Activated T-cell treated with anti-CD3 and anti-CD28 coated beads for 24 hours (primary cell): ENCODE measurements around the gene FLOT2.
"Not testable (repeated sequence)": the region's sequence is repeated elsewhere in the genome, so short reads cannot be mapped to it uniquely, and the experiment has no call there.

ENCODE experiments used
- DNase-seq: peaks from one replicate; pipeline ENCODE4 v3.0.0-alpha.2; 2020; ENCODE audit warnings: low read depth

Gene FLOT2

GRCh38 chr17:28895794-28896447 lies 1.6 kb downstream of the FLOT2 start:
- DNase-seq: no peak

DNA sequence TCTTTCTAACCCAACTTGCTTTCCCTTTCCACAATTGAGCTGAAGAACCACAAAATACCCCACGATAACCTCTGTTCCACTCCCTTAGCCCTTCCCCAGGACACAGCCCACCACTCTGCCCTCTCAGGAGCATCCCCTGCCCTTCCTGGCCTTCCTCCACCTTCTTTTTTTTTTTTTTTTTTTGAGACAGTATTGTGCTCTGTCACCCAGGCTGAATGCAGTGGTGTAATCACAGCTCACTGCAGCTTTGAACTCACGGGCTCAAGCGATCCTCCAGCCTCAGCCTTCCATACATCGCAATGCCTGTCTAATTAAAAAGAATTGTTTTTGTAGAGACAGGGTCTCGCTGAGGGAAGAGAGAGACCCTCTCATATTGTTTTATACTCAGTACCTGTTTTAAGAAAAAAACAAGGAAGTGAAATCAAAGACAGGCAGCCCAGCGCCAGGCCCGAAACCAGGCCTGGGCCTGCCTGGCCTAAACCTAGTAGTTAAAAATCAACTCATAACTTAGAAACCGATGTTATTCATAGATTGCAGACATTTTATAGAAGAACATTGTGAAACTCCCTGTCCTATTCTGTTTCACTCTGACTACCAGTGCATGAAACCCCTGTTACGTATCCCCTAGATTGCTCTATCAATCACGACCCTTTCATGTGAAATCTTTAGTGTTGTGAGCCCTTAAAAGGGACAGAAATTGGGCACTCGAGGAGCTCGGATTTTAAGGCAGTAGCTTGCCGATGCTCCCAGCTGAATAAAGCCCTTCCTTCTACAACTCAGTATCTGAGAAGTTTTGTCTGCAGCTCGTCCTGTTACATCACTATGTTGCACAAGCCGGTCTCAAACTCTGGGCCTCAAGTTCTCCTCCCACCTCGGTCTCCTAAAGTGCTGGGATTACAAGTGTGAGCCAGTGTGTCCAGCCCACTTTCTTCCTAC lies 4.0 kb downstream of the FLOT2 start:
- DNase-seq: not testable (repeated sequence)

- DNase-seq: no peak
Measured at GRCh38 chr17:28892024-28892423, 5.5 kb downstream of the FLOT2 start.

DNA sequence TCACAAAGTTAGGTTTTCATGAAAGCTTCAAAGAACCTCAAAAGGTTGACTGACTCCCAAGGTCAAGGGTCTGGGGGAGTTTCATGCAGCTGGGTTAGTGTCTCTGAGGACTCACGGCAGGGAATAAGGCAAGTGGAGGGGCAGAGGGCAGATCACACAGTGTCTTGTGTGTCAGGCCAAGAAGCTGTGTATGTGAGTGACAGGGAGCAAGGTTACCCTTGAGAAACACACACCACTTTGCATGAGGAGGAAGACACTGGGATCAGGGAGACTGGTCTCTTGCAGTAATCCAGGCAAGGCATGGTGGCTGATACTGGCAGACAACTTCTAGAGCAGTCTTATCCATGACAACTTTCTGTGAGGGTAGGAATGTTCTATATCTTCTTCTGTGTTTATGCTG lies 6.3 kb downstream of the FLOT2 start:
- no peak for DNase-seq

DNA sequence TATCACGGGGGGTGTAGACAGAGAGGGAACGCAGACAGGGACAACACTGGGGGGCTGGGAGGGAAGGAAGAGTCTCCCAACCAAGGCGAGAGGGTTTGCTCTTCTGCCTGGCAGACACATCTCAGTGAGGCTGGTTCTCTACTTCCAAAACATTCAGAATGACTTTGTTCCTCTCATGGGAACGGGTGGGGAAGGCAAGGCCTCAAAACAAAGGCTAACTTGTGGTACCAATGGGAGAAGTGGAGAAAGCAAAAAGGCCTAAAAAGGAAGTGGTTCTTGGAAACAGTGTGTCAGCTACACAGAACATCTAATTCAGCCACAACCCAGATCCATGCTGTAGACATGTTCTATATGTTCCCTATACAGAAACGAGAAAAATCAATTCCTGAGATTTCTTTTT lies 7.5 kb downstream of the FLOT2 start:
- no peak for DNase-seq

GRCh38 chr17:28888832-28889231 lies 8.7 kb downstream of the FLOT2 start:
- DNase-seq: no peak

- DNase-seq: no peak
Measured at GRCh38 chr17:28887871-28888471, 9.6 kb downstream of the FLOT2 start.

DNA sequence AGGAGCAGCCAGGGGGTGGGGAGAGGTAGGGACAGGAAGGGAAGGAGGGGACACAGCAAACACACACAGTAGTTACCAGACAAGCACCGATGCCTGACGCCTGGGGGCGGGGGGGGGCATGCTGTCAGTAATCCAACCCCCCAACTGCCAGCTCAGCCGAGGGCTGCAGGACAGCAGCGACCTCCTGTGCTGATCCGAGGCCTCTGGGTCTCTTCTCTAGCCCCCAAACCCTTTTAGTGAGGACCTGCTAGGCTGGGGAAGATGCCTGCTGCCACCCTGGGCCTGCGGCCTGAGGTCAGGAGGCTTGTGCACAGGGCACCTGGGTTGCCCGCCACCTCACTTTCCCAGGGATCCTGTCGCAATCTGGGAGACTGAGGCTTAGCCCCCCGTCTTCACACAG lies 11.6 kb downstream of the FLOT2 start:
- no peak for DNase-seq

- DNase-seq: no peak
Measured at GRCh38 chr17:28885363-28885762, 12.2 kb downstream of the FLOT2 start.

DNA sequence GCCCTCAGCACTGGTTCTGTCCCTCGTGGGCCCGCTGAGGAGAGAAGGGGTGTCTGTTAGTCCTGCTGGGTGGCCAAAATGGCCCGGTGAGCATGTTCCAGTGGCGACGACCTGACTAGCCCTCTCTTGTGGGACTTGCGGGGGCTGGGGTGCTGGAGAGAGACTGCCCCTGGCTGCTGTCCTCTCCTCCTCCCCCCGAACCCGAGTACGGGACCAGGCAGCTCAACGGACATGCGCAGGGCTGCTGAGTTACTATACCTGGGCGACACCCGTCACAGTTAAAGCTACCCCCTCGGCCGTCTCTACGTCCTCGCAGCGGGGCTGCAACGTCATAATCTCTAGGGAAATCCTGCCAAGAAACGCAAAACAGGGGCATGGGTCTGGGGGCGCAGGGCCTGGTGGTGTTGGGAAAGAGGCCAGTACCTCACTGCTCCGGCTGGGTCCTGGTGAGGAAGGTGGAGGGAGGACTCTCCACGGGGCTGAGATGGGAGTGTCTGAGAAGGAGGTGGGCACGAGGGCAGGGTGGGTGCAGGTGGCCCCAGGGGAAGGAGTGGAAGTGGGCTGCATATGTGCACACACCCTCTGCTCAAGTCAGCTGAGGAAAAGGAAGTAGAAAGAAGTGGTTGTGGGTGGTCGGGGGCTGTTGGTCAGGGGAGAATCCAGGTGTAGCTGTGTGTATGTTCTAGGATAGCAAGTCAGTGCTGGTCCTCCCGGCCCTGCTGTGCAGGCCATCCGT lies 13.4 kb downstream of the FLOT2 start:
- no peak for DNase-seq

- DNase-seq: no peak
Measured at GRCh38 chr17:28882154-28882895, 15.2 kb downstream of the FLOT2 start.

DNA sequence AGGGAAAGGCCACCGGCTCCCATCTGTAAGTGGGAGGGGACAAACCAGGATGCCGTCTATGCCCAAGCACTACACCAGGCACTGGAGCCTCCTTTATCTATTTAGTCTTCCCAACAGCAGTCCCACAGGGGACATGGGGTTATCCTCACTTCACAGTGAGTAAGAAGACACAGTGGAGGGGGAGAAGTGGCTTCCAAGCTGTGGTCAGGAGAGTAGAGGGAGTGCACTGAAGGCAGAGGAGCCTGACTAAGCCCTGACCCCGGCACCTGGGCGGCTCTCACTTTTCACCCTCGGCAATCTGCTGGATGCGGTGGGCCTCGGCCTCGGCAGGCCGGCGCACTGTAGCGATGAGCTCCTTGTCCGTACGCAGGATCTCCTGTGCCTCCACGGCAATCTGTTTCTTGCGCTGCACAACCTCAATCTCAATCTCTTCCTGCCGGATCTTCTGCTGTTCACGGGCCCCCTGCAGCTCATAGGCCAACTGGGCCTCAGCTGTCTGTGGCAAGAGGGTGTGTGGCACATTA lies 15.9 kb downstream of the FLOT2 start:
- DNase-seq: no peak

DNA sequence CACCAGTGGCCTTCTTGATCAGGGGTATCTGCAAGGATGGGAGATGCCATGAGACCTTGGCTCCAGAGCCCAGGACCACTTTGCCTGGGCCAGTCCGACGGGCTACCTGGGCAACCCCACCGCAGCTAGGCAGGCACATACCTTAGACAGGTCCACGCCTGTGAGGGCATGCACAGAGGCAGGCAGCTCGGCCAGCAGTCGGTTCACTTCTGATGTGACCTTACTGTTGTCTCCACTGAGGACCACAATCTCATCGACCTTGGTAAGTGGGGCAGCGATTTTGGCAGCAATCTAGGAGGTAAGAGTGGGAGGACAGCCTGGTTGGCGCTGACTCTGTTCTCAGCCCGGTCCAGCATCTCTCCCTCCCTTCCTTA lies 17.0 kb downstream of the FLOT2 start:
- no peak for DNase-seq

- no peak for DNase-seq
Measured at GRCh38 chr17:28879886-28880571, 17.5 kb downstream of the FLOT2 start.

DNA sequence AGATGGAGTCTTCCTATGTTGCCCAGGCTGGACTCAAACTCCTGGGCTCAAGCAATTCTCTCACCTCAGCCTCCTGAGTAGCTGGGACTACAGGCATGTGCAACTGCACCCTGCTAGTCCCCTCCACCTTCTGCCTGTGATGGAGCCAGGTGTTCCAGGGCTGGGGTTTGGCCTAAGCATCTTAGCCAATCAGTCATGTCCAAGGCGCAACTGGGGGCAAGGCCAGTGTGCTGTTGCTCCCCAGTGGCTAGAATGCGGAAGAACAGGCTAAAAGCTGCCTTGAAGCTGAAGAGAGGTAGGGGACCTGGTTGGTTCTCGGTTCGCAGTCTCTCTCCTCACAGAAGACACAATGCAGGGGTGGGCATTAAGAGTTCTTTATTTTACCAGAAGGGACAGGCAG lies 18.6 kb downstream of the FLOT2 start:
- DNase-seq: no peak

GRCh38 chr17:28878158-28878910 lies 19.2 kb downstream of the FLOT2 start:
- no peak for DNase-seq

GRCh38 chr17:28877150-28877711 lies 20.3 kb downstream of the FLOT2 start:
- not testable (repeated sequence) for DNase-seq

DNA sequence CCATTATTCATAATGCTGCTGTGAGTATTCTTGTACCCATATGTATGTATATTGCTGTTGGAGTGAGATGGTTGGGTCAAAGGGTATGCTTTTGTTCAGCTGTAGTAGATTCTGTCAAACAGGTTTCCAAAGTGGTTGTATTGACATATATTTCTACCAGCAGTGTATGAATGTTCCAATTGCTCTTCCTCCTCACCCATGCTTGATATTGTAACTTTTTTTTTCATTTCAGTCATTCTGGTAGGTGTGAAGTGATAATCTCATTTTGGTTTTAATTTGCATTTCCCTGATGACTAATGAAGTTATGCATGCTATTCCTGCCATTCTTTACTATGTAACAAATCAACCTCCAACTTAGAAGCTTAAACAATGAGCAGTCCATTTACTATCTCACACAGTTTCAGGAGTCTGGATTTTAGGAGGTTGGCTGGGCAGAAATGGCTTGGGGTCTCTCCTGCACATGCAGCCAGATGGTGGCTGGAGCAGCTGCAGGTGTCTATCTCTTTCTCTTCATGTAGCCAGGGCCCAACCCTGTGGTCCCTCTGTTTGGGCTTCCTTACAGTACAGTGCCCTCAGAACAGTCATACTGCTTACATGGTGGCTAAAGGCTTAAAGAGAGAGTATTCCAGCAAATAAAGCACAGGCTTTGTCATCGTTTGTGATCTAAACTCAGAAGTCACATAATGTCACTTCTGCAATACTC lies 21.5 kb downstream of the FLOT2 start:
- DNase-seq: no peak

- no peak for DNase-seq
Measured at GRCh38 chr17:28874750-28875149, 22.8 kb downstream of the FLOT2 start.
